ENCODE measurements around the gene DAGLA. TPM values are rescaled to one million over a fixed set of nuclear protein-coding genes. Genes with fewer than 3 reads are reported as not detected.

The DAGLA gene
- polyA plus RNA-seq, 1 donor, result 3.2 TPM

DNA sequence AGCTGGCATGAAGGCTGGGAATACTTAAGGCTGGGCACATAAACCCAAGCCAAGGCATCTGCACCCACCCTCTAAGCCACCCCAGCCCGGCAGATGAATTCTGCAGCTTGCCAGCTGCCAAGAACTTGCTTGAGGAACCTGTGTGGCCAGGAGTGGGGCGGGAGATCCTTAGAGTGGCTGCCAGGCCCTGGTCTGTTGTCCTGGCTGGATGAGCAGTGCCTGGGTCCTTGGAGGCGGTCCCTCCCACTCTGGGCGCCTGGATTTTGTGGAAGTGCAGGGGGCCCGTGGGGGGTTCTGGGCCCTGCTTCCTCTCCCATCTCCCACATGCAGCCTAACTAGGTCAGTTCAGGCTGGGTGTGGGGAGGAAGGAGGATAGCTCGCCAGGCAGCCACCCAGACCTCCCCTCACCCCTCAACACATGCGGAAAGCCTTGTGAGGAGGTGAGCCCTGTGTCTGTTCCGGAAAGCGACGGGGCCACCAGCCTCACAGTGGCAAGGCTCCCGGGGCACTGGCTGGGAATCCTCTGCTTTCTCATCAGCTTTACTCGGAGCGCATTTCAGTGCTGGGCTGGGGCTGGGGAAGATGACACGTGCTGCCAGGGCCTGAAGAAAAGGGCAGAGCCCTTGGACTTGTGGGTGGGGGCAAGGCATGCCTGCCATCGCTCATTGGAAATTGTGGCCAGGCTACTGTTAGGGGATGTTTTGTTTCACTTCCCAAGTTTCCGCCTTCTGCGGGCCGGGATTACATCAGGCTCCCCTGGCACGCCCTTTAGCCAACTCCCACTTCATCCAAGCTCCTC is 8.4 kb downstream of the DAGLA start:
- DNase-seq, result no peak

DNA sequence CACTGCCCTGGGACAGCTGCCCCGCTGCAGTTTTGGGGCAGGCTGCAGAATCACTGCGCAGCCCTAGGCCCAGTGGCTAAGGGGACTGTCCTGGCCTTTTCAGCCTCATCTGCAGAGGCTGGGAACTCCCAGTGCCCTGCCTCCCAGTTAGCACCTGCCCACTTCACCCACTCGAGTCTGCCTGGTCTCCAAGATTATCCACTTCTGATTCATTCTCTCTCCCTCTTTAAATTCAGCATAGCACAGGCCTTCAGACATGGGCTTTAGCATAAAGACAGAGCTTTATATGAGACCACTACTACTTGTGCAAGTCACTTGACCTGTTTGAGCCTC is 8.9 kb downstream of the DAGLA start:
- DNase-seq, result no peak

DNA sequence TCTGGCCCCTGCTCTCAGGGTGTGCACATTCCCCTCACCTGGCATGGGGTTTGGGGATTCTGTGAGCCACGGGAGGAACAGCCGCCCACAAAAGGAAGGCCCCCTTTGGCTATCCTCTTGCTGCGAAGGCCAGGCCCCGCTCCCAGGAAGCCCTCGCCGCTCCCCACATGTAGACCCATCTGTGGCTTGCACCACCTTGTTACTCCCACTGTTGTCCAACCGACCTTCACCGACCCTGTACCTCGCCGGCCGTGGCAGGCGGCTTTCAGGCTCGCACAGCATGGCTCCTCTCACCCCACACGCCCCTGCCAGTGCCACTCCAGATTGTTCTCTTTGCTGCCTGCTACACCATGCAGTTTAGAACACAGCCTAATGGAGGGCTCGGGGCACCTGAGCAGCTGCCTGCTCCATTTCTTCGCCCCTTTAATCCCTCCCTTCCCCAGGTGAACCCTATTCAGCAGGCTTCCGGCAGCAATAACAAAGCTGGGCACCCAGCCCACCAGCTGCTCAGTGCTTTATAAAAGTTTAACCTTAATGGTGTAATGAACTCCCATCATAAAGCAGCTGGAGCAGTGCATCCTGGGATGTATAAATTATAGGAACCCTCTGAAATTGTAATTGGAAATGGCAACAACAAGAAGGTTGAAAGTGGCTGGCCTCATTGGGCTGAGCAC is 10.7 kb downstream of the DAGLA start:
- no peak for DNase-seq

DNA sequence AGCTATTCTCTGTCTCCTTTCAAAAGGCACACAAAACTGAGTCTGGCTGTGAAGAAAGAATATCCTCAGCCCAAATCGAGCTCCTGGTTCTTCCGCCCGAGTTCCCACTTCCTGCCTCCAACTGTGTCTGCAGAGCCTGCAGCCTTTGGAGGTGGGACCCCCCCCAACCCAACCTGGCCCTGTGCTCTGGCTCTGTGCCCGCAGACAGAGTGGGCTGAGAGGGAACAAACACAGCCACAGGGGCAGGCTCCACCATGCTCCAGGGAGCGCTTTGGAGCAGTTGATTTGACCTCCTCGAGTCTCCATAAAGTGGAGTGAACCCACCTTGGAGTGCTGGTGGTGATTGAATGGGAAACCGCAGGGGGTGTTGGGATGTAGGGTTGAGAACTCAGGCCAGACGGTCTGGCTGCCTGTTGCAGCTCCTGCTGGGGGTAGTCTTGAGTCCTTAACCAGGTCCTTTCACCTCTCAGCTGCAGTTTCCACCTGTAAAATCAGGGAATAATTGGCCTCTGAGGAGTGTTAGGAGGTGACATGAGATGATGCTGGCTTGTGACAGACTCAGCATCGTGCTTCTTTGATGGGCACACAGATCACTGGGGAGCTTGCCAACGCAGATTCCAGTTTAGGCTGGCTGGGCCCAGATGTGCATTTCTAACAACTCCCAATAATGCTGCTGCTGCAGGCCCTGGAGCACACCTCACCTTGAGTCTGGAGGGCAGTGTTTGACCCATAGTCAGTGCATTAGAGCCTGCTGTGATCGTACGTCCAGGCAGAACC is 11.4 kb downstream of the DAGLA start:
- no peak for DNase-seq

DNA sequence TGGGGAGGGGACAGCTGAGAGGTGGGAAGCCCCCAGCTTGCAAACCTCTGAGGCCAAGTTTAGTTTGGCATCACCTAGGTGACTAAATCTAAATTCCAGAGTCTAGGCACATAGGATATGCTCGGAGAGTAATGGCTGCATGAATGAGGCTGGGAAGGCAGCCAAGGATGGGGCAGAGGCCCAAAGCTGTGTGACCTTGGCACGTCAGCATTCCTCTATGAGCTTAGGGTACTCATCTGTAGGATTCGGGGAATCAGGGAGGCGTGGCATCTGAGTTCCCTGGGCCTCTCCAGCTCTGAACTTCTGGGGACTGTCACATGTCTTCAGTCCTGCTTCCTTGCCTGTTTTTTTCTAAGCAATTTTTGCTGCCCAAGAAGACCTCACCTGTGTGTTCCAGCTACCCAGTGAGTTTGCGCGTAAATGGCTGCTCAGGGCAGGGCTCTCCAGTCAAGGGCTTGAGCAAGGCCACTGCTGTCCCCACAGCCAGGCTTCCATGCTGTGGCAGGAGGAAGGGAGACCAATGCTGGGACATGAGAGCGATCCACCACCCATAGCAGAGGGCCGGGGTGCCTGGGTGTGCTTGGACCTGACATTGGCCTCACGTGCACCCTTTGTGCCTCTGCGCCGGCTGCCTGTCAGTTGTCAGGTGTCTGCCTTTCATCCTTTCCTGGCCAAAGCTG is 13.9 kb downstream of the DAGLA start:
- no peak for DNase-seq

DNA sequence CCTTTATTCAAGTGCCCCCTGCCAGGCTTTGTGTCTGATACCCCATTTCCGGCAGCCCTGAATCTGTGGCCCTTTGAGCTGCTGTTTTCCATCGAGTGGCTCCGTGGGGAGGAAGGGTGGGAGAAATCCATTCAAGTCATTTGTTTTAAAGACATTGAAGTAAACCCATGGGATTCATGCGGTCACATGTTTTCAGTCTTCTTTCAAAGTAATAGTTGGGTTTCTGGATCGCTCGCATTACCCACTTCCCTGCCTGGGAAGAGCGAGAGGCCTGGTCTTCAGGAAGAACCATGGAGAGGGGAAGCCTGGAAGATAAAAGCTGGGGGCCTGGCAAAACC is 14.4 kb downstream of the DAGLA start:
- no peak for DNase-seq

DNA sequence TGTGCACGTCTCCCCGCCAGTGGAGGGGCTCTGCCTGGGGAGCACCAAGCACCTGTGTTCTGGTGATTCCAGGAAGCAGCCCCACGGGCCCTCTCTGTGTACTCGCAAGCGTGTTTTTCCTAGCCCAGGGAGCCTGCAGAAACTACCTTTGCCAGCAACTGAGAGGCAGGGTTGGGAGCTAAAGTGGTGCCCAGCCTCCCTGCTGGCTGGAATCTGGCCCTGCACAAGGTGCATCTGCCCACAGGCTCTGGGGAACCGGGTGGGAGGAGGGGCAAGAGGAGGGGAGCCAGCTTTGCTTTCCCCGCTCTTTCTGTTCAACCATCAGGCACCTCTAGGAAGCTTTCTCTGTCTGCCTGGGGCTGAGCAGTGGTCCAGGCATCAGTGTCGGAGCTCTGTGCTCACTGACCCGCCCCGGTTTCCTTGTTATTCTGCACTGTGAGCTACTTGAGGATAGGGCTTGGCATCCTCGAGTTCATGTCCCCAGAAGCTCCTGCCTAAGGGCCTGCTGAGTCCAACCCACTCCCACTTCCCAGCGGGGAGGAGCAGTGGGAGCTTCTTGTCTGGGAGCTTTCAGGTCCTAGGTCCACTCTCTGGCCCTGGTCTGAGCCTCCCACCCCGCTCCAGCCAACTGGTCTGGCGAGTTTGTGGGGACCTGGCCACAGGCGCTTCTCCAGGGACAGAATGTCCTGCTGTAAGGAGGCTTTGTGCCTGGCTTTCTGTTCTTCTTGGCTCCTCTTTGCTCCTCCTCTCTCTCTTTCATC is 14.9 kb downstream of the DAGLA start:
- DNase-seq, result no peak

DNA sequence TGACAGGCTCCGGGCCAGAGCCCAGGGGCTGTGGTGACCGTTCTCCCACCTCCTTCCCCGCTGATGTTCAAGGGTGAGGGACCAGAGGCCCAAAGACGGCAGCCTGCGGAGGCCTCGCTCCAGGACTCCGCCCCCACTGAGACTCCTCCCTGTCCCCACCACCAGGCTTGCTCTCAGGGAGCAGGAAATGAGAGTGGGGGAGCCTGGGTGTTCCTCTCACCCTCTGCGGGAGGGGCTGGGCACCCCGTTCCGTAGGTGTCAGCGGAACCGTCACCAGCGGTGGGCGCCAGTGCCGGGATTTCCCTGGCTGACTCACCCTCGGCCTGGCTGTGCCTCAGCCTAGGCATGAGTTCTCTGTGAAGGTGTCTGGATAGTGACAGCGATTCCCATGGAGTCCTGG is 15.7 kb downstream of the DAGLA start:
- DNase-seq, result no peak

DNA sequence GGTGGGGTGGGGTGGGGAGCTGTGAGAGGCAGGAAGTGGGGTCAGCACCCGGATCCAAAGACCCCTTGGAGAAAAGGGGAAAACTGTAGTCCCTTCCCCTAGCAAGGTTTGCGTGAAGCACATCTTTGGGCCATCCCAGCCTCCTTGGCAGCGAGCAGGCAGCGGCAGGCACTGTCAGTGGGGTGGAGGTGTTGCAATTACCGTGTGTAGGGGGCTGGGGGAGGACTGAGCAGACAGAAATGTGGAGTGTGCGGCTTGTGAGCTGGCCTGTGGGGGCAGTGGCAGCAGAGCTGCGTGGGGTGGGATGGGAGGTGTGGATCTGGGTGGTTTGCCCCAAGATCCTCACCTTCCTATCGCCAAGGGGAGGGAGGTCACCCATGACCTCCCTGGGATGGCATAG is 16.4 kb downstream of the DAGLA start:
- DNase-seq, result no peak

DNA sequence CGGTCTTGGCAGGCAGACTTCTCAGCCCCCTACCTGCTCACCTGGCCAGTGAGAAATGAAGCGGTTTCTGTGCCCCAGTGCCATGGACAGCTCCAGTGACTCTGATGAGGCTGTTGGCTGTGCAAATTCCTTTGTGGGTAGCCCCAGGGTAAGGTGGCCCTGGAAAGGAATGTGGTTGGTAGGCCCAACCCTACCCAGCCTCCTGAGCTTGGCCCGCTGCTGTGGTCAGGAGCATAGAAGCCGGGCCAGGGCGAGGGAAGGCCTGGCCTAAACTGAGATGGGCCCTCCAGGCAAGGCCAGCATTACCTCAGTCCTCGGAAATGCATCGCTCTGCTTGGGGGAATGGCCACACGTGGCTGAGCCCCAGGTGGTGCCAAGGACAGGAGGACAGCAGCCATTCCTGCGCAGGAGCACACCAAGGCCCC is 16.9 kb downstream of the DAGLA start:
- no peak for DNase-seq

DNA sequence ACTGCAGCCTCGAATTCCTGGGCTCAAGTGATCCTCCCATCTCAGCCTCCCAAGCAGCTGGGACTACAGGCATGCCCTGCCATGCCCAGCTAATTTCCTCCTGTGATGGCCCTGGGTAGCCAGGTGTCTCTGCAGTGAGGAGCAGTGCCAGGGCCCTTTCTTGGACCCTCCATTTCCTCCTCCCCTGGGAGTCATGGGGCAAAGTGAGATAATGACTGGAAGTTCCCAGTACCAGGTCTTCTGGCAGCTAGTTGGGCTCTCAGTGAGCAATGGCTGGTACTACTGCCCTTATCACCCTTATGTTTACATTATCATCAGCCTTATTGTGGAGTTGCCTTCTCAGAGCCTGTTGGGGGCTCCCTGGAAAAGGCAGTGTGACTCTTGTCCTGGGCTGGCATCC is 17.6 kb downstream of the DAGLA start:
- no peak for DNase-seq

DNA sequence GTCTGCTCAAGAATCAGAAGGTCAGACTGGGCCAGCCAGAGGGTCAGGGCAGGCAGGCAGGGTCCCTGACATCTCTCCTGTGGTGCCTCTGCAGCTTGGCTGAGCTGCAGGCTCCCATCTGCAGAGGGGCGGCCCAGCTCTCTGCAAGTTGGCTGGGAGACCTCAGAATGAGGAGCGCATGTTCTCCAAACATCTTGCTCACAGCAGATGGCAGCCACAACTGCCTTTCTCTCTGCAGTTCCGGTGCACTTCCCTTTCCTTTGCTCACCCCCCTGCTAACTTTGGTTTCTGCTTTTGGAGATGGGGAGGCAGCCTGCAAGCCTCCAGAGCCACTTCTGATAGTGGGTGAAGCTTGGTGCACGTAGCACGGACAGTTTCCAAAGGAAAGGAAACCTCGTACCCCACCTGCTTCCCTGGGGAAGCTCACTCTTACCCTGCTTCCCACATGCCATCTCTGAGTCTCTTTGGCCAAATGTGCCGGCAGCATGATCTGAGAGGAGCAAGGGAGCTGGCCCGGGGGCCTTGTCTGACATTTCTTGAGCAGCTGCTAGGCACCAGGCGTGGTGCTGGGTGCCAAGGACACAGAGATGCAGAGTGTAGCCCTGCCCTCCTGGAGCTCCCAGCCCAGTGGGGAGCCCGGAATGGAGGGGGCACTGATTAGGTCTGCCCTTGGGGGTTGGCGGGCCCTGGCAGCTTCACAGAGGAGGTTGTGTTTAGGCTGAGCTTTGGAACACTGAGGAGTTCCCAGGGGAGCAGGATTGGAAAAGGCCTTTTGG is 18.2 kb downstream of the DAGLA start:
- DNase-seq, result no peak

DNA sequence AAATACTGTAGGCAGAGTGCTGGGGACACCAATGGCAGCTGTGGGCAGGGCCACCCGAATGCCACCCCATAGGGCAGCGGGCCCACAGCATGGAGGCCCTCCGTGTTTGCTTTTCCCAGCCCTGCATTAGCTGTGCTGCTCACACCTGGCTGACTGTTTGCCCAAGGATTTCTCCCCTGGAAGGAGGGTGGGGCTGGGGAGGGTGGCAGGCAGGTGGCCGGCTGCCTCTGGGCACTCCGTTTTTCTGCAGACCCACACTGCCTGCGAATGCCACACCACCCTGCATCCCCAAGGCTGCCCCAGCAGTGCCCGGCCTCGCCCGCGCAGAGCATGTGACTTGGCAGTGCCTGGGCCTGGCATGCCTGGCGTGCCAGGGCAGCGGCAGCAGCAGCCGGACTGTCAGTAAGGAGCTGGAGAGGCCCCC is 19.6 kb downstream of the DAGLA start:
- no peak for DNase-seq

DNA sequence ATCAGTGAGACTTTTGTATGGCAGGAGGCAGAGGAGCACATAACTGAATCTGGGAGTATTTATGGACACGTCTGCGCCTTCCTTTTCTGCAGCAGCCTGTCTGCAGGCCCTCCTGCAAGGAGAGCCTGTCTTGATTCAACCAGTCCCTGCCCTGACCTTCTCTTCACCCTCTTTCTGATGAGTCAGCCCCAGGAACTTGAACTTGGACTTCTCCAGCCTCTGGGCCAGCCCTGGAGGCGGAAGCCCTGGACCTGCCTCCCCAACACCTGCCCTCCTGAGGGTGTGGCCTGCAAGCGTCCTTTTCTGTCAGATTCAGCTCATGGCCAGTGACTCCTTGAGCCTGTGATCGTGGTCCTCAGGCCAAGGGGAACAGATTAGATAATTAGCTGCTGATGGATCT is 20.0 kb downstream of the DAGLA start:
- DNase-seq, result no peak

DNA sequence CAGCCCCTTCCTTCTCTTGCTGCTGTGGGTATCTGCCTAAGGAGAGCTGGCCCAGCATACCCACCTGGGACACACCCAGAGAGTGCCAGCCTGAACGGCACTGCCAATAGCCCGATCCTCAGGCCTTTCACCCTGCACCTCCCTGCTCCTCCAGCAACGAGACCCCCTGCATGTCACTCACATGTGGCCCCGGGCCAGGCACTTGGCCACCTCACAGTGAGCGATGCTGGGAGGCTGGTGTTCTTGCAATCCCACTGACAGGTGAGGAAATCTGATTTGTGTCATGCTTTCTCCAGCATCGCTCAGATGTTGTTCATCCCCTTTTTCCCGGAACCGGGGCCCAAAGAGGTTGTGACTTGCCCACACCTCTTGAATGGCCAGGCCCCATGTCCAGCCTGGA is 20.5 kb downstream of the DAGLA start:
- no peak for DNase-seq

DNA sequence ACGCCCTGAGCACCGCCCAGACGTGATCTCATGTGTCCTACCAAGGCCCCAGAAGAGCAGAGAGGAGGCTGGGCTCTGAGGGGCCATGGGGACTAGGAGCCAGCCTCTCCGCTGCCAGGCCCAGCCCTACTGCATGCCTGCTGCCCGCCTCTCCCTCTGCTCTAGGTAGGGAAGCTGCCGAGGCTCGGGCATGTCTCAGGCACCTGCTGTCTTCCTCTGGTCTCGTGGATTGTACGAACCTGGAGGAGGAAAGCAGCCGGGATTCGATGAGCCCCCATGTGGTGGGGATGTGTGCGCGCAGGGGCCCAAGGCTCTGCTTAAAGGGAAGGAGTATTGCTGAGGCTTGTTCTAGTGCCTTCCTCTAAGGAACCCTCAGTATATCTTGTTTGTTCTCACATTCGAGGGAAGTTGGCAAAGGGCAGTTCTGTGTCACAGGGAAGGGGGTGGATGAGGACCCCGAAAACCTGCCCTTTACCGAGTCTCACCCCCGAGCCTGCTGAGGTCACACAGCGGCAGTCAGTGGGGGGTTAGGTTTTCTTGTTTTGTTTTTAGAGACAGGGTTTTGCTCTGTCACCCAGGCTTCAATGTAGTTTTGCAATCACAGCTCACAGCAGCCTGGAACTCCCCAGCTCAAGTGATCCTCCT is 21.2 kb downstream of the DAGLA start:
- no peak for DNase-seq

DNA sequence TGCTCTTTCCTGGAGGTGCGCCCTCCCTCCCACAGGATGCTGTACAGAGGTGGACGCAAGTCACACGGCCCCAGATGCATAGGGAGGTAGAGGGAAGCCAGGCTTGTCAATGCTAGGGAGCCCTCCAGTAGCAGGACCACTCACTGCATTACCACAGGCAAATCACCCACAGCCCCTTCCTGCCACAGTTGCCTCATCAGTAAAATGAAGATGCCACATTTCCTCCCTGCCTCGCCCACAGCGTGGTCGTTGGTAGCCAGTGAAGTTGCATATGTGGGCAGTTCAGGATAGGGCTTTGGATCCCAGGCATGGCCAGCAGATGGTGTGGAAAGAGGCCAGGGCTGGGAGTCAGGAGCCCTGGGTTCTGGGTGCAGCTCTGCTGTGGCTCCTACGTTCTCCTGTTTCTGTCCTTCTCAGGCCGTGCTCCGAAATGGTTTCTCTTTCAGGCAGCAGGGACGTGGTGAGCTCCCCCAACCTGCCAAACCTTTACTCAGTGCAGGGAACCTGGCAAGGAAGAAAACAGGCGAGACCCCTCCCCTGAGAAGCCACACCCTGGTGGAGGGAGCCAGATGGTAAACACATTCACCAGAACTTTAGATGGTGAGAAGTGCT is 22.6 kb downstream of the DAGLA start:
- no peak for DNase-seq

DNA sequence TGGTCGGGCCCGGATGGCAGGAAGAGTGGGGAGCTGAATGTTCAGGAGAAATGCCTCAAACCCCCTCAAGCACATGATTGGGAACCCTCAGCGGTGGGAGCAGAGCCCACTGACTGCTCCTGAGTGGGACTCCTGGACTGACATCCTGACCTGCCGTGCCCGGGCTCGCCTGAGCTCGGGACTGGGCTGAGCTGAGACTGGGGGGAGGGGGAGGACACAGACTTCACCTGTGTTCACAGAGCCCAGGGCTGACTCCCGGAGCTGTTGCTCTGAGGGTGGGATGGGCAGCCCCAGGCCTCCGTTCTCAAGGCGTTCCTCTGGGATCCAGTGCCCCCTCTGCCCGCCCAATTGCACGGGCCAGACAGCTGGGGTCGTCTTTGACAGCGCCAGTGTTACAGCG is 24.6 kb downstream of the DAGLA start:
- no peak for DNase-seq

DNA sequence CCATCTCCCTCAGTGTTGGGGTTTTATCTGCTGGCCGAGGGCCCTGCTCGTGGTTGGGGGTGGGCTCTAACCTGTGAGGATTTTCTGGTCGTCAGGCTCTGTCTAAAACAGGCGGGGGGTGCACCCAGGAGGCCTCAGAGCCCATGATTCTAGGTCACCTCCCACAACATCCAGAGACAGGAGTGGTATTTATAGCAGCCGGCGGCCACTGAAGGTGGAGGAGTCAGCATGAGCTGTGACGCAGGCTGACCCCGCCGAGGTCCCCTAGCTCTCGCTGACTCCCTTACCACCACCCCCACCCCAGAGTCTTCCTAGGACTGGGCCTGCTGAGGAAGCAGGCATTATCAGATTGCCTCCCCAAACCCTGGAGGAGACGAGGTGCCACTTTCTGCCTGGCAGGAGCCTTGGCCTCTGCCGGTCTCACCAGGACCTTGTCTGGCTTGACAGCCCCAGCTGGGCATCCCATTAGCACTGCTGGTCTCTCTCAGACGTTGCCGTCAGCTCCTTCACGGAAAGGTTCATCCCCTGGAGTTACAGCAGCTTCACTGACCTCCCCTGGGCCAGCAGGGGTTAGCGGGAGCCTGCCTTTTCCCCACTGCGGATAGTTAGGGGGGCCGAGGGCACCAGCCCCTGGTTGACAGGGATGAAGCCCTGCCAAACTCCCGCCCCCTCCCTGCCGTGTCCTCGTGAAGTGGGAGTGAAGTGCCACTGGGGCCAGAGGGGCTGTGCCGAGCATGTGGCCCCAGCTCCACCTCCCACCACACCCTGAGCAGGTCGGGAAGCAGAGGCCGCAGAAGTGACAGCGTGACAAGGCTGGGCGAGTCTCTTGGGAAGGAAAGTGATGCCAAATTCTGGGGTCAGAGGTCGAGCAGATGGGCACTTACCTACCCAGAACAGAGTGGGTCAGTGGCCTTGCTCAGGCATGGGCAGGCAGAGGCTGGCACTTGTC is 26.5 kb downstream of the DAGLA start:
- DNase-seq, result no peak

Data from left kidney (tissue), 2 donors.